SIG-M5 treated with dmso at 0.1 percent for 504 hours (cell line): ENCODE measurements around the gene RAB11FIP4.
"Not testable (repeated sequence)": the region's sequence is repeated elsewhere in the genome, so short reads cannot be mapped to it uniquely, and the experiment has no call there.

Source experiments
- DNase-seq: peaks from one replicate; lab custom pipeline; 2025; ENCODE audit not compliant: unreplicated experiment; lab: John Stamatoyannopoulos, UW

Gene RAB11FIP4, protein sequence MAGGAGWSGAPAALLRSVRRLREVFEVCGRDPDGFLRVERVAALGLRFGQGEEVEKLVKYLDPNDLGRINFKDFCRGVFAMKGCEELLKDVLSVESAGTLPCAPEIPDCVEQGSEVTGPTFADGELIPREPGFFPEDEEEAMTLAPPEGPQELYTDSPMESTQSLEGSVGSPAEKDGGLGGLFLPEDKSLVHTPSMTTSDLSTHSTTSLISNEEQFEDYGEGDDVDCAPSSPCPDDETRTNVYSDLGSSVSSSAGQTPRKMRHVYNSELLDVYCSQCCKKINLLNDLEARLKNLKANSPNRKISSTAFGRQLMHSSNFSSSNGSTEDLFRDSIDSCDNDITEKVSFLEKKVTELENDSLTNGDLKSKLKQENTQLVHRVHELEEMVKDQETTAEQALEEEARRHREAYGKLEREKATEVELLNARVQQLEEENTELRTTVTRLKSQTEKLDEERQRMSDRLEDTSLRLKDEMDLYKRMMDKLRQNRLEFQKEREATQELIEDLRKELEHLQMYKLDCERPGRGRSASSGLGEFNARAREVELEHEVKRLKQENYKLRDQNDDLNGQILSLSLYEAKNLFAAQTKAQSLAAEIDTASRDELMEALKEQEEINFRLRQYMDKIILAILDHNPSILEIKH

DNA sequence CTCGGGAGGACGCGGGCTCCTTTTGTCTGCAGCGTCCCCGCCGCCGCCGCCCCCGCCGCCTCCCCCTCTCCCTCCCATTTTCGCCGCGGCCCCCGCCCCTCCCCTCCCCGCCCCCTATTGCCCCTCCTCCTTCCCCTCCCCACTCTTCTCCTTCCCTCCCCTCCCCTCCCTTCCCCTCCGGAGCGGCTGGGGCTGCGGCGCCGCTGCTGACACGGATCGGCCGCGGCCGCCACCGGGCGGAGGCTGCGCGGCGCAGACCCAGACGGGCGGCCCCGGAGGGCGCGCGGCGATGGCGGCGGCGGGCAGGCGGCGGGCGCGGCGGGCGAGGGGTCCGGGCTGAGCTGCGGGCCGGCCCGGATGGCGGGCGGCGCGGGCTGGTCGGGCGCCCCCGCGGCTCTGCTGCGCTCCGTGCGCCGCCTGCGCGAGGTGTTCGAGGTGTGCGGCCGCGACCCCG lies at the start of gene RAB11FIP4:
Gene RAB11FIP4 (plus strand): TSS at position 180 of the 454 bp plus-strand sequence. CDS start 178 bp downstream, at position 358.
- DNase-seq = no peak

DNA sequence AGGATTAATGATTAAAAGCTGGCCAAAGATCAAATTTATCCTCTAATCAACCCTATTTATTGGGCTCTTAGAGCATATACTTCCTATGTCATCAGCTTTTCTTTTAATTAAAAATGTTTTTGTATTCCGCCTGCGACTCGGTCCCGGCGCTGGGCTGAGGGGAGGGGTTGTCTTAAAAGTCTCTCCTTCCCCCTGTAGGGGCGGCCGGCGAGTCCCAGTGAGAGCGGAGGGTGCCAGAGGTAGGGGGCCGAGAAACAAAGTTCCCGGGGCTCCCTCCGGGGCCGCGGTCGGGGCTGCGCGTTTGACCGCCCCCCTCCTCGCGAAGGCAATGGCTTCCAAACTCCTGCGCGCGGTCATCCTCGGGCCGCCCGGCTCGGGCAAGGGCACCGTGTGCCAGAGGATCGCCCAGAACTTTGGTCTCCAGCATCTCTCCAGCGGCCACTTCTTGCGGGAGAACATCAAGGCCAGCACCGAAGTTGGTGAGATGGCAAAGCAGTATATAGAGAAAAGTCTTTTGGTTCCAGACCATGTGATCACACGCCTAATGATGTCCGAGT lies 46.2 kb upstream of the RAB11FIP4 start:
- DNase-seq = not testable (repeated sequence)

DNA sequence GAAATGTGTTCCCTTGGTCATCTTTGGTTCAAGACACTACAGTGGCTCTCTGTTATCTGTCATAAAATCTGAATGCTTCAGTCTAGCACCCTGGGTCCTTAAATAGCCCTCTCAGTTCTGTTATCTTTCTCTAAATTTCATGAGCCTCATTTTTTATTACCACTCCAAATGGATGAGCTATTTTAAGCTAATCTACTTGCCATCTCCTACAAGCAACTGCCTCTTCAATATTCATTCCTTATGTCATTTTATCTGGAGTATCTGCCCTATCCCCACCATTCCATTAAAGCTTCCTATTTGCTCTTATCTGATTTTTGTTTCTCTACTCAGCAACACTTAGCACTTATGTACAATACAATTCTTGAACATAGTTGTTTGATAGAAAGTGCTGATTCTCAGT lies 42.0 kb upstream of the RAB11FIP4 start:
- DNase-seq = no peak

DNA sequence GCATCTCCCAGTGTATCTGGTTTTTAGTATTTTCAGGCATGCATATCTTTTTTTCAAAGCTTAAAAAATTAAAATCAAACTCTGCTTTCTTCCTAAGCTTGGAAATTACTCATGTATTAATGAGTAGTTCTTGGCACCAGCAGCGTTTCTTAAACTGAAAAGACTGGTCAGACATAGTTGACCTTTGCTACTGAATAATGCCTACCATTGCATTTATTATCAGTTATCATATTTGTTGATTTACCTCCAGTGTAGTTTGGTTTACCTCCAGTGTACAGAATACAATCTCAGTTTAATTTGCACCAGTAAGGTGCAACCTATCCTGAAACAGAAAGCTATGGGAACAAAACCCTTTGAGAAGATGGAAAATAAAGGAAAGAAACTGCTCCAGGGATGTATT lies 35.5 kb upstream of the RAB11FIP4 start:
- no peak for DNase-seq

DNA sequence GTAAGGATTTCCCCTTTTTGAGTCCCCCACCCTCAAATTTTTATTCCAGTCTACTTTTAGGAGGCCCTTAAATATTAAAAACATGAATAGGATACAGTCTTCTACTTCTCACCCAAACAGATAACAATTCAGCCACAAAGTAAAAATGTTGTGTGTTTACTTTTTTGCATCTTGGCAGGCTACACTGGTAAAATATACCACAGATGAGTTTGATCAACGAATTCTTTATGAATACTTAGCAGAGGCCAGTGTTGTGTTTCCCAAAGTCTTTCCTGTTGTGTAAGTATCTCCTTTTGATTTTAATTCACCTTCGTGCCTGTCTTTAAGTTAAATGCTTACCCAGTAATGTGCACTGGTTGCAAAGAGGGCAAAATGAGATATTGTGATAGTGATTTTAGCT lies 34.4 kb upstream of the RAB11FIP4 start:
- no peak for DNase-seq

DNA sequence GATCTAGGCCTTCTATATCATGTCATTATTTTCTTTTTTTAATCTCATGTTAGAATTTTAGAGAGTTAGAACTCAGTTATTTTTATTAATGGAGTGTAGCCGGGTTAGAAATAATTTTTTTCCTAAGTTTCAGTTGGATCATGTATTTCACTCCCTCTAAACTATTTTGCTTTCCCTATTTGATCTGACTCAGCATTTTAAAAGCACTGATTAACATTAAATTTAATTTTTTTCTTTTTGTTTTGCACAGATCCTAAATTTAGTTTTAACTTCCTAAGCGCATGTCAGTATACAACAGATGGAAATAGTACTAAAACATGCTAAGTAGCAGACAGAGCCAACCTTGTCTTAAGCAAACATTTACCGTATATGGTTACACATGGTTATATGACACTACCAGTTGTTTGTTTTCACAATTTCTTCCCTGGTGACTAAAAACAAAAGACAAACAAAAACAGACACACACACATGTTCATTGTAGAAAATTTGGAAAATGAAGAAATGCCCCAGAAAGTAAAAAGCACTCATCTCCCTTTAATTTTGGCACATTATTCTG lies 33.6 kb upstream of the RAB11FIP4 start:
- DNase-seq = no peak

DNA sequence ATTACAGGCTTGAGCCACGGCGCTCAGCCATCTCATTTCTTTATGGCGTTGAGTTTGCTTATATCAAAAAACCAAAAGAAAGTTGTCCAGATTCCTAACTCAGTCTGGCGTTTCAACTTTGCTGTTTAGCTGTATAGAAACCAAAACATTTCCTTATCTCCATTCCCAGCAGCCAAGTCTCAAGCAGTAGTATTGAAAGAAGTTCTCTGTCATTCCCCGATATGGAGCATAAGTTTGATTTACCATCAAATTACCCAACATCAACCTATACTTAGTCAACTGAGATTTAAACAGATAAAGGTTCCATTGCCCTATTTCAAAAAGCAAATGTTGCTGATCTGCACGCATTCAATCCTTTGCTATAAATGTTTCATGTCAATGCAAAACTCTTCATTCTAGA lies 27.5 kb upstream of the RAB11FIP4 start:
- DNase-seq = no peak

DNA sequence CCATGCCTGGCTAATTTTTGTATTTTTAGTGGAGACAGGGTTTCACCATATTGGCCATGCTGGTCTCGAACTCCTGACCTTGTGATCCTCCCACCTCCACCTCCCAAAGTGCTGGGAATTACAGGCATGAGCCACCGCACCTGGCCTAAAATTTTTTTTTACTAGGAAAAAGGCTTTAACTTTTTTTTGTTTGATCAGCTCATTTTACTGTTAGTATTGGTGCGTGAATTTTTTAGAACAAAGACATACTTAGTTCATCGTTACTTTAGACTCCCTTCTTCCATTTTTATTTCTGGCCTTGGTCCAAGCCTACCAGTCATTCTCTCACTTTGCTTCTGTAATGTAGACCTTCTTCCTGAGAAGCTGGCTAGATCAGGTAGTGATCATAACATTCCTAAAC lies 25.4 kb upstream of the RAB11FIP4 start:
- DNase-seq = no peak

DNA sequence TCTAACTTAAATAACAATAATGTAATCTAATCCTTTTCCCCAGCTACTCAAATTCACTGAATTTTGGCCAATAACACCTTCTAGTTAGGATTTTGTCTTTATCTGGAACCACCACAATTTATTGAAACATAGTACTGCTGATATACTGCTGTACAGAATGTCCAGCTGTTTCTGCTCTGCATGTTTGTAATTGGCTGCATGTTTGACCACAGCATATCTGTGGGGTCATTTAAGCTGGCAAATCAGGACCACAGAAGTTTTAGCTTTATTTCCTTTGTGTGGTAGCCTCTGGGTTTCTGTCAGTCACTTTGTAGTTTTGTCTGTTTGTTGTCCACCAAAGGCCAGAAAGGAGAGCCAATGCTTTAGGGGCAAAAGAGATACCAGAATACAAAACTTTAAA lies 22.2 kb upstream of the RAB11FIP4 start:
- DNase-seq = no peak

DNA sequence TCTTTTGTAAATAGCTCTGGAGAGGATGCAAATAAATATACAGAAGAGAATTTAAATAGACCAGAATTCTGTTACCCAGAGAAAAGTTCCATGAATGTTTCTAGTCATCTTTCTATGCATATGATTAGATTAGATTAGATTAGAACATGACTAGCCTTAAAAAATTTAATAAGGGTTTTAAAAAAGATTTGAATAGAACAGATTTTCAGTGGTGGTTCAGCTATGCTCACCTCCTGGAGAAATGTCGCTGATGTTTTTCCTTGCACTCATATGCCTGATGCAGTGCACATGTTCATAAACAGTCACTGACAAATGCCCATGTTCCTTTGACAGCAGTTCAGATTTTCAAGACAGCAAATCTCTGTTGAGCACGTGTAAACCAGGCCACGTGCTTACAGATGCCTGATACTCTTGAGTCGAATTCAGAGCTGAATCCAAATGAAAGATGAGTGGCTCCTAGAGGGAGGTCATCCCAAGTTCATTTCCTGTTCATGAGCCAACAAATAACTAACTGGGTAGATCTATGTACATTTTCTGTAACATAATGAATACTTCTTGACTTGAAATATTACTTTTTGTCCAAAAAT lies 19.9 kb upstream of the RAB11FIP4 start:
- DNase-seq = peak; percentile 44

DNA sequence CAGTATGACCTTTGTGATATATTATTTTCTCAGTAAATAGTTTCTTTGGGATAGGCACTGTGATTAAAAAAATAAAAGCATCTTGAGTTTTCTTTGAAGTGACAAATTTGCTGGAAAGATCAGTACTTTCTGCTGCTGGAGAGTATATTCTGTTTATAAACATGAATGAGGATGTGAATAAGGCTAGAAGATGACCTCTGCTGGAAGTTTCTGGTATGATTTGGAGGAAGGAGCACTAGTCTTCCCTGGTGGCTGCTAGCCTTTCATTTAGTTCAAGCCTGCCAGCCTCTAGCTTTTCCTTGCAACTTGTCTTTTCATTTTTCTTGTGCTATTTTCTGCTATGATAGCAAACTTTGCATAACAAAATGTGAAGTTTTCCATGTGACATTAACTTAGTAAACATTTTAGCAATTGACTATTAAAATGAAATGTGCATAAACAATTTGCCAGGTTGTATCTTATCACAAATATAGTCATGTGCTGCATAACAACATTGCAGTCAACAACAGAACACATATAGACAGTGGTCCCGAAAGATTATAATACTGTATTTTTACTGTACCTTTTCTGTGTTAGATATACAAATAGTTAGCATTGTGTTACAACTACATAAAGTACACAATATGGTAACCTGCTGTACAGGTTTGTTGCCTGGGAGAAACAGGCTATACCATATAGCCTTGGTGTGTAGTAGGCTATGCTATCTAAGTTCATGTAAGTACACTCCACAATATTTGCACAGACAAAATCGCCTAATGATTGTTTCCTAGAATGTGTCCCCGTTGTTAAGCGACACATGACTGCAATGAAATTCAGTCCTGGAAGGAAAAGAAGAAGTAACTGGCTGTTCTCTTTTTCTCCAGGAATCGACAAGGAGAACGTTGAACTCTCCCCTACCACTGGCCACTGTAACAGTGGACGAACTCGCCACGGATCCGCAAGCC lies 18.1 kb upstream of the RAB11FIP4 start:
- DNase-seq = peak; percentile 84

DNA sequence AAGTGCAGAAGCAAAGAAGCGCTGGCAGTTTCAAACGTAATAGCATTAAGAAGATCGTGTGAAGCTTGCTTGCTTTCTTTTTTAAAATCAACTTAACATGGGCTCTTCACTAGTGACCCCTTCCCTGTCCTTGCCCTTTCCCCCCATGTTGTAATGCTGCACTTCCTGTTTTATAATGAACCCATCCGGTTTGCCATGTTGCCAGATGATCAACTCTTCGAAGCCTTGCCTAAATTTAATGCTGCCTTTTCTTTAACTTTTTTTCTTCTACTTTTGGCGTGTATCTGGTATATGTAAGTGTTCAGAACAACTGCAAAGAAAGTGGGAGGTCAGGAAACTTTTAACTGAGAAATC lies 17.4 kb upstream of the RAB11FIP4 start:
- peak; percentile 17 for DNase-seq

DNA sequence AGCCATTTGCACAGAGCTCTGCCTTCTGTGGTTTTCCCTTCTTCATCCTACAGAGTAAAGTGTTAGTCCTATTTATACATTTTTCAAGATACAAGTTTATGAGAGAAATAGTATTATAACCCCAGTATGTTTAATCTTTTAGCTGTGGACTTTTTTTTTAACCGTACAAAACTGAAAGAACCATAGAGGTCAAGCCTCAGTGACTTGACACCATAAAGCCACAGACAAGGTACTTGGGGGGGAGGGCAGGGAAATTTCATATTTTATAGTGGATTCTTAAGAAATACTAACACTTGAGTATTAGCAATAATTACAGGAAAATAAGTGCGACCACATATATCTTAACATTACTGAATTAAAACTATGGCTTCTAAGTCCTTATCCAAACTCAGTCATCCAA lies 17.0 kb upstream of the RAB11FIP4 start:
- DNase-seq = no peak

DNA sequence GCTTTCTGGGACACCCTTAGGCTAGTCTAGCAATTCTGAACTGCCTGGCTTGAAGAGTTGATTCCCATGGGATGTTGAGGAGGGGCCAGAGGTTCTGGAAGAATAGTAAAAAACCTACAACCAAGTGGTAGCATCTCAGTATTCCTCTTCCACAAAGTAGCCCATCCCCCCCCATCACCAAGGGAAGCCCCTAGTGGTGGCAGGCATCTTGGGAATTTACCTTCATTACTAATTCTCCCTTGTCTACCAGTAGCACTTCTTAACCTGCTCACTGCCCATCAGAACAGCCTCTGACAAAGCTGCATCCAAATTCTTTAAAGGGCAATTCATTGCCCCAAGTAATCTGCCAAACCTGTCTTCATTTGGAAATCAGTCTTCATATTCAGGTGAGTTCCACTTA lies 12.8 kb upstream of the RAB11FIP4 start:
- DNase-seq = no peak

DNA sequence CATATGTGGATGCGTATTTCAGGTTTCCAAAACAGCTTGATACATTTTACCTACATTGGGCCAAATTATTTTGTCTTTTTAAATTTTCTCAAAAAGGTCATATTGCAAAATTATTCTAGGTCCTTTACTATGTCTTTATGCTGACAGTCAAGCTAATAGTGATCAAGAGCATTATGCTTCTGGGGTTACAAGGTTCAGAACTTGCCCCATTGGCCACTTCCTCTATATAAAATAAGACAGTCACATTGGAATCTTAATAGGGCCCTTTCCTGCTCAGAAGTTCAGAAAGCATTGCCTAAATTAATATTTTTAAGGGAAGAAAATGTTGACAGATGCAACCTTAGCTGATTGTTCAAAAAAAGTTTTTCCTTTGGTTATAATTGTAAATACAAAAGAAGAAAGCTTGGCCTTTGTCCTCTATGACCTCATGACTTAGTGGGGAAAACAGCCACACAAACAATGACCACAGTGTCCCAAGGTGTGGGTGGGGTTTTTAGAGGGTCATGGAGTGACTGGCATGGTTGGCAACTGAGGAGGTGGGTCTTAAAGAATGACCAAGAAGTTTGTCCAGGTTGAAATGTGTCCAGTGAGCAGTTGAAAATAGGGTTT lies 11.8 kb upstream of the RAB11FIP4 start:
- no peak for DNase-seq

DNA sequence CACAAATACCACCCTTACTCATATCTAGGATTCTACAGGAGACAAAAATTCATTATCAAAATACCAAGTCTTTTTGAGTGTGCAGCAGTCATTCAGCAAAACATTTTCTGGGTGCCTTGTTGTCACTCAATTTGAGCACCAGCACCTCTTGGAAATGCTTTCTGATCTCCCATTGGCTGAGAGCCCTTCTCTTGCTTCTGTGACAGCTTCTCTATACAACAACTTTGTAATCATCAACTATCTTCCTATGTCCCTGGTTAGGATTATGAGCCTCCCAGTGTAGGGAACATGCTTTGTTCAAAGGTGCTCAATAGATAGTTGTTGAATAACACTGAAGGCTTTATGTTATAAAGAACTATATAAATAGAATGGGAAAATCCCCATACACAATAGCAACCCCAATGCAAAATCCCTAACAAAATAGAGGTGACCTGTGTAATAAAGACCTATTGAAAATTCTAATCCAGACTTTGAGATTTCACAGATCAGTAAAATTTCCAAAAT lies 10.3 kb upstream of the RAB11FIP4 start:
- DNase-seq = no peak

DNA sequence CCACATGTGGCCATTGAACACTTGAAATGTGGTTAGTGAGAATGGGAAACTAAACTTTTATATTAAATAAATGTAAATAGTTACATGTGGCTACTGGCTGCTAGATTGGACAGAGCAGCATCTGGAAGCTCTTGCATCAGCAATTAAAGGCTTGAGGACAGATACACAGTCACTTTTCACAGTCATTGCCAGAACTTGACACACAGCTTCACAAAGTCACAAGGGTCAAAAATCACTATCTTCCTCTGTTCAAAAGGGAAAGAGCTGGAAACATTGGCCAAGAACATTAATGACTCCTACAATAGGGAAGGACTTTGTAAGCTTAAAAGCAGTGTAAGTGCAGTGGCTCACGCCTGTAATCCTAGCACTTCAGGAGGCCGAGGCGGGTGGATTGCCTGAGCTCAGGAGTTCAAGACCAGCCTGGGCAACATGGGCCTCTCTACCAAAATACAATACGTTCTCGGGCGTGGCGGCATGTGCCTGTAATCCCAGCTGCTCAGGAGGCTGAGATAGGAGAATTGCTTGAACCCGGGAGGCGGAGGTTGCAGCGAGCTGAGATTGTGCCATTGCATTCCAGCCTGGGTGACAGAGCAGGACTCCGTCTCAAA lies 8.7 kb upstream of the RAB11FIP4 start:
- not testable (repeated sequence) for DNase-seq

DNA sequence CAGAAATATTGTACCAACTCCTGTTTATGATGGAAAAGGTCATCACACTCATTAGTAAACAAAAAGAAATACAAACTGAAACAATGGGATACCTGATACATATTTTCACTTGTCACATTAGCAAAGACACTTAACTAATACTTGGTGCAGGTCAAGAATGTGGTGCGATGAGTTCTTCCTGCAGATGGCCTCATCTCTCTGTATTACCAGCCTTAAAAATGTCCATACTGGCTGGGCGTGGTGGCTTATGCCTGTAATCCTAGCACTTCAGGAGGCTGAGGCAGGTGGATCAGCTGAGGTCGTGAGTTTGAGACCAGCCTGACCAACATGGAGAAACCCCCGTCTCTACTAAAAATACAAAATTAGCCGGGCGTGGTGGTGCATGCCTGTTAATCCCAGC lies 8.0 kb upstream of the RAB11FIP4 start:
- DNase-seq = not testable (repeated sequence)
